ENCODE results near the gene REXO1. TPM values are rescaled to one million over a fixed set of nuclear protein-coding genes. Genes with fewer than 3 reads are reported as not detected.
A peak's percentile ranks its signal among the peaks of the same experiment; 100 is the strongest.

REXO1 gene
- total and polyA plus RNA-seq, 9 of the 15 experiments (the other 6 are each of a cell fraction or from before 2014, with no cell fraction given): 0.04 to 63.3 (median 15.8) TPM

DNA sequence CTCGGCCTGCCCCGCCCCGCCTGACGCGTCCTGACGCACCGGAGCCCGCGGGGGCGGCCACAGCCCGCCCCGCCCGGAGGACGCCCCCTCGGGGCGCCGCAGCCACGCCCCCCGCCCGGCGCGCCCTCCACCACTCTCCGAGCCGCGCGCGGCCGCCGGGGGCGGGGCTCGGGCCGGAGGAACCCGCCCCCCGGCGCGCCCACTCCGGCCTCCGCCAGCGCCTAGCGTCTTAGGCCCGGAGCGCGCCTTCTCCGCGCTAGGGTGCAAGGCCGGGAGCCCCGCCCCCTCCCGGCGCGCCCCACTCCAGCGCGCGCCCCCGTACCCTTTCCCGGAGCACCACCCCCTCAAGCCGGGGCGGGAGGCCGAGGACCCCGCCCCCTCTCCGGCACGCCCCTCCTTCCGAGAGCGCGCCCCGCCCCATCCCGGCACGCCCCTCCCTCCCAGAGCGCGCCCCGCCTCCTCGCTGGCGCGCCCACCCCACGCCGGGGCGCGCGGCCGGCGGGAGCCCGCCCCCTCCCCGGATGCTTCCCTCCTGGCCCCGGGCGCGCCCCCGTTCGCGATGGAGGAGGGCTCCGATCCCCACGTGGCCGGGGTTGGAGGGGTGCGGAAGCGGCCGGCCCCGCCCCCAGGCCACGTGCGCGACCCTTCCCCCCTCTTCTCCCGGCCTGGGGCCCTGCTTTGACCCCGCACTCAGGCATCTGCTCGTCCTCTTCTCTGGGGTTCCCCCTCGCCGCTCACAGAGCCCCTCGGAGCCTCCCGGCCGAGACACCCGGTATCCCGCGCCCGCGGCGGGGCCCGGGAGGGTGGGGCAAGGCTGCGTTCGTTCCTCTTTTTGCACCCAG is 15.6 kb upstream of the REXO1 start (continued):
- TF ChIP-seq, protein P1, sequence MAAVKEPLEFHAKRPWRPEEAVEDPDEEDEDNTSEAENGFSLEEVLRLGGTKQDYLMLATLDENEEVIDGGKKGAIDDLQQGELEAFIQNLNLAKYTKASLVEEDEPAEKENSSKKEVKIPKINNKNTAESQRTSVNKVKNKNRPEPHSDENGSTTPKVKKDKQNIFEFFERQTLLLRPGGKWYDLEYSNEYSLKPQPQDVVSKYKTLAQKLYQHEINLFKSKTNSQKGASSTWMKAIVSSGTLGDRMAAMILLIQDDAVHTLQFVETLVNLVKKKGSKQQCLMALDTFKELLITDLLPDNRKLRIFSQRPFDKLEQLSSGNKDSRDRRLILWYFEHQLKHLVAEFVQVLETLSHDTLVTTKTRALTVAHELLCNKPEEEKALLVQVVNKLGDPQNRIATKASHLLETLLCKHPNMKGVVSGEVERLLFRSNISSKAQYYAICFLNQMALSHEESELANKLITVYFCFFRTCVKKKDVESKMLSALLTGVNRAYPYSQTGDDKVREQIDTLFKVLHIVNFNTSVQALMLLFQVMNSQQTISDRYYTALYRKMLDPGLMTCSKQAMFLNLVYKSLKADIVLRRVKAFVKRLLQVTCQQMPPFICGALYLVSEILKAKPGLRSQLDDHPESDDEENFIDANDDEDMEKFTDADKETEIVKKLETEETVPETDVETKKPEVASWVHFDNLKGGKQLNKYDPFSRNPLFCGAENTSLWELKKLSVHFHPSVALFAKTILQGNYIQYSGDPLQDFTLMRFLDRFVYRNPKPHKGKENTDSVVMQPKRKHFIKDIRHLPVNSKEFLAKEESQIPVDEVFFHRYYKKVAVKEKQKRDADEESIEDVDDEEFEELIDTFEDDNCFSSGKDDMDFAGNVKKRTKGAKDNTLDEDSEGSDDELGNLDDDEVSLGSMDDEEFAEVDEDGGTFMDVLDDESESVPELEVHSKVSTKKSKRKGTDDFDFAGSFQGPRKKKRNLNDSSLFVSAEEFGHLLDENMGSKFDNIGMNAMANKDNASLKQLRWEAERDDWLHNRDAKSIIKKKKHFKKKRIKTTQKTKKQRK (IDR thresholded peaks at IDR 0.05; ENCODE audit: borderline replicate concordance, low read depth, low read length): no peak
- TF ChIP-seq CREM (IDR thresholded peaks at IDR 0.05; ENCODE audit: low read depth) (peak; percentile 62), SMAD4 (CRISPR knock-in tag; conservative IDR thresholded peaks at IDR 0.05) (no peak; the same call in 1 of the 2 replicates), HEY1 (CRISPR knock-in tag; IDR thresholded peaks at IDR 0.05; ENCODE audit: borderline replicate concordance) (no peak), ZFPM2 (CRISPR knock-in tag; IDR thresholded peaks at IDR 0.05) (0 out of 2 replicates have a peak, but pooled peaks have one; percentile 39), HMGN3 (IDR thresholded peaks at IDR 0.05; ENCODE audit: borderline replicate concordance, extremely low read depth, insufficient read length, low read depth, low read length) (peak; percentile 48), MAZ (CRISPR knock-in tag; conservative IDR thresholded peaks at IDR 0.05 in 1 of 2, IDR thresholded peaks at IDR 0.05 in 1 of 2) (peak in 1 of 2 experiments; percentile 91; a peak in 2 of 4 replicates), POLR3A (IDR thresholded peaks at IDR 0.05; ENCODE audit: borderline replicate concordance, extremely low read depth, insufficient read depth, insufficient read length) (no peak), FIP1L1 (IDR thresholded peaks at IDR 0.05; ENCODE audit: low read depth, low read length, poor library complexity, severe bottlenecking) (peak; percentile 29), CTBP1 (IDR thresholded peaks at IDR 0.05; ENCODE audit: borderline replicate concordance) (peak; percentile 81)
- TF ChIP-seq, protein P2, sequence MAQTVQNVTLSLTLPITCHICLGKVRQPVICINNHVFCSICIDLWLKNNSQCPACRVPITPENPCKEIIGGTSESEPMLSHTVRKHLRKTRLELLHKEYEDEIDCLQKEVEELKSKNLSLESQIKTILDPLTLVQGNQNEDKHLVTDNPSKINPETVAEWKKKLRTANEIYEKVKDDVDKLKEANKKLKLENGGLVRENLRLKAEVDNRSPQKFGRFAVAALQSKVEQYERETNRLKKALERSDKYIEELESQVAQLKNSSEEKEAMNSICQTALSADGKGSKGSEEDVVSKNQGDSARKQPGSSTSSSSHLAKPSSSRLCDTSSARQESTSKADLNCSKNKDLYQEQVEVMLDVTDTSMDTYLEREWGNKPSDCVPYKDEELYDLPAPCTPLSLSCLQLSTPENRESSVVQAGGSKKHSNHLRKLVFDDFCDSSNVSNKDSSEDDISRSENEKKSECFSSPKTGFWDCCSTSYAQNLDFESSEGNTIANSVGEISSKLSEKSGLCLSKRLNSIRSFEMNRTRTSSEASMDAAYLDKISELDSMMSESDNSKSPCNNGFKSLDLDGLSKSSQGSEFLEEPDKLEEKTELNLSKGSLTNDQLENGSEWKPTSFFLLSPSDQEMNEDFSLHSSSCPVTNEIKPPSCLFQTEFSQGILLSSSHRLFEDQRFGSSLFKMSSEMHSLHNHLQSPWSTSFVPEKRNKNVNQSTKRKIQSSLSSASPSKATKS (CRISPR knock-in tag; IDR thresholded peaks at IDR 0.05): no peak
- TF ChIP-seq, protein P3, sequence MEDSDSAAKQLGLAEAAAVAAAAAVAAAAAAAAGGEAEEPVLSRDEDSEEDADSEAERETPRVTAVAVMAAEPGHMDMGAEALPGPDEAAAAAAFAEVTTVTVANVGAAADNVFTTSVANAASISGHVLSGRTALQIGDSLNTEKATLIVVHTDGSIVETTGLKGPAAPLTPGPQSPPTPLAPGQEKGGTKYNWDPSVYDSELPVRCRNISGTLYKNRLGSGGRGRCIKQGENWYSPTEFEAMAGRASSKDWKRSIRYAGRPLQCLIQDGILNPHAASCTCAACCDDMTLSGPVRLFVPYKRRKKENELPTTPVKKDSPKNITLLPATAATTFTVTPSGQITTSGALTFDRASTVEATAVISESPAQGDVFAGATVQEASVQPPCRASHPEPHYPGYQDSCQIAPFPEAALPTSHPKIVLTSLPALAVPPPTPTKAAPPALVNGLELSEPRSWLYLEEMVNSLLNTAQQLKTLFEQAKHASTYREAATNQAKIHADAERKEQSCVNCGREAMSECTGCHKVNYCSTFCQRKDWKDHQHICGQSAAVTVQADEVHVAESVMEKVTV (CRISPR knock-in tag; IDR thresholded peaks at IDR 0.05): 0 out of 2 replicates have a peak, but pooled peaks have one; percentile 16
- TF ChIP-seq, protein P4, sequence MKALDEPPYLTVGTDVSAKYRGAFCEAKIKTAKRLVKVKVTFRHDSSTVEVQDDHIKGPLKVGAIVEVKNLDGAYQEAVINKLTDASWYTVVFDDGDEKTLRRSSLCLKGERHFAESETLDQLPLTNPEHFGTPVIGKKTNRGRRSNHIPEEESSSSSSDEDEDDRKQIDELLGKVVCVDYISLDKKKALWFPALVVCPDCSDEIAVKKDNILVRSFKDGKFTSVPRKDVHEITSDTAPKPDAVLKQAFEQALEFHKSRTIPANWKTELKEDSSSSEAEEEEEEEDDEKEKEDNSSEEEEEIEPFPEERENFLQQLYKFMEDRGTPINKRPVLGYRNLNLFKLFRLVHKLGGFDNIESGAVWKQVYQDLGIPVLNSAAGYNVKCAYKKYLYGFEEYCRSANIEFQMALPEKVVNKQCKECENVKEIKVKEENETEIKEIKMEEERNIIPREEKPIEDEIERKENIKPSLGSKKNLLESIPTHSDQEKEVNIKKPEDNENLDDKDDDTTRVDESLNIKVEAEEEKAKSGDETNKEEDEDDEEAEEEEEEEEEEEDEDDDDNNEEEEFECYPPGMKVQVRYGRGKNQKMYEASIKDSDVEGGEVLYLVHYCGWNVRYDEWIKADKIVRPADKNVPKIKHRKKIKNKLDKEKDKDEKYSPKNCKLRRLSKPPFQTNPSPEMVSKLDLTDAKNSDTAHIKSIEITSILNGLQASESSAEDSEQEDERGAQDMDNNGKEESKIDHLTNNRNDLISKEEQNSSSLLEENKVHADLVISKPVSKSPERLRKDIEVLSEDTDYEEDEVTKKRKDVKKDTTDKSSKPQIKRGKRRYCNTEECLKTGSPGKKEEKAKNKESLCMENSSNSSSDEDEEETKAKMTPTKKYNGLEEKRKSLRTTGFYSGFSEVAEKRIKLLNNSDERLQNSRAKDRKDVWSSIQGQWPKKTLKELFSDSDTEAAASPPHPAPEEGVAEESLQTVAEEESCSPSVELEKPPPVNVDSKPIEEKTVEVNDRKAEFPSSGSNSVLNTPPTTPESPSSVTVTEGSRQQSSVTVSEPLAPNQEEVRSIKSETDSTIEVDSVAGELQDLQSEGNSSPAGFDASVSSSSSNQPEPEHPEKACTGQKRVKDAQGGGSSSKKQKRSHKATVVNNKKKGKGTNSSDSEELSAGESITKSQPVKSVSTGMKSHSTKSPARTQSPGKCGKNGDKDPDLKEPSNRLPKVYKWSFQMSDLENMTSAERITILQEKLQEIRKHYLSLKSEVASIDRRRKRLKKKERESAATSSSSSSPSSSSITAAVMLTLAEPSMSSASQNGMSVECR (CRISPR knock-in tag; IDR thresholded peaks at IDR 0.05): peak; percentile 99

Data from K562 (cell line).